MV-4-11 (cell line): ENCODE data around the gene TBCC.

Source experiments
- DNase-seq: peaks from one replicate; lab custom pipeline; 2025; lab: John Stamatoyannopoulos, UW

Gene TBCC, protein sequence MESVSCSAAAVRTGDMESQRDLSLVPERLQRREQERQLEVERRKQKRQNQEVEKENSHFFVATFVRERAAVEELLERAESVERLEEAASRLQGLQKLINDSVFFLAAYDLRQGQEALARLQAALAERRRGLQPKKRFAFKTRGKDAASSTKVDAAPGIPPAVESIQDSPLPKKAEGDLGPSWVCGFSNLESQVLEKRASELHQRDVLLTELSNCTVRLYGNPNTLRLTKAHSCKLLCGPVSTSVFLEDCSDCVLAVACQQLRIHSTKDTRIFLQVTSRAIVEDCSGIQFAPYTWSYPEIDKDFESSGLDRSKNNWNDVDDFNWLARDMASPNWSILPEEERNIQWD

DNA sequence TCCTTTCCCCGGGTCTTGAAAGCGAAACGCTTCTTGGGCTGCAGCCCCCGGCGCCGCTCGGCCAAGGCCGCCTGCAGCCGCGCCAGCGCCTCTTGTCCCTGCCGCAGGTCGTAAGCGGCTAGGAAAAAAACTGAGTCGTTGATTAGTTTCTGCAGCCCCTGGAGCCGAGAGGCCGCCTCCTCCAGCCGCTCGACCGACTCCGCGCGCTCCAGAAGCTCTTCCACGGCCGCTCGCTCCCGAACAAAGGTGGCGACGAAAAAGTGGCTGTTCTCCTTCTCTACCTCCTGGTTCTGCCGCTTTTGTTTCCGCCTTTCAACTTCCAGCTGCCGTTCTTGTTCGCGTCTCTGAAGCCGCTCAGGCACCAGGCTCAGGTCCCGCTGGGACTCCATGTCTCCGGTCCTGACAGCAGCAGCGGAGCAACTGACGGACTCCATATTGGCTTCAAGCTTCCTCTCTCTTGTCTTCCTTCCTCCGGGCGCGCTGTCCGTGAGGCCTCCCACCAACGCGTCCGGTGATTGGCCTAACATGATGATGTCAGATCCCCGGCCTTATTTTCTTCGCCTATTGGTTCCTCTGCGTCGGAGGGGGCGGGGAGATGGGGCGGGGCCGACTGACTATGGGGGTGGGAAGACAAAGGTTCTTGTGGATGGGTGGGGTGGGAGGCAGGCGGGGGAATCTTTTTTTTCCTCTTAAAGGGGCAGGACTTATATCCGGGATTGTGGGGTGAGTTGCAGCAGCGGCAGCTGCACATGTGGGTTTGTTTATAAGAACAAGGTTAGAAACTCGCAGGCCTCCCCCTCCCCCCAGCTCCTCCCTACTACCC lies at the start of gene TBCC:
Gene TBCC (minus strand): TSS at position 464 of the 823 bp plus-strand sequence. CDS start 30 bp downstream, at position 434.
- peak; percentile 97 for DNase-seq

DNA sequence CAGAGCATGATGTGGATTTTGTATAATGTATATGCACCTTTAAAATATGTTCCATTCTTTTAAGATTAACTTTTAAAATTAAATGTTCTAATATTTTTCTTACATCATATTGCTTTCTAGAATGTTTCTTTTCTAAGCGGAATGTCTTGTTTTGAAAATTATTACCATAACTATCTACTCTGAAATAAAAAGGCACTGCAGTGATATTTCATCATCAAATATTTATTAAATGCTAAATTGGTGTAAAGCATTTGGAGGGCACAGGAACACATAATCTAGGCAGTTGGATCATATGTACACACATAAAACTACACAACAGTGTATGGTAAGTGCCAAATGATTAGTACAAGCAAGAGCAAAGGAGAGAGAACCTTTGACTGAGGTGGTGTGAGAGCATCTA lies 49.7 kb upstream of the TBCC start:
- DNase-seq, result no peak

DNA sequence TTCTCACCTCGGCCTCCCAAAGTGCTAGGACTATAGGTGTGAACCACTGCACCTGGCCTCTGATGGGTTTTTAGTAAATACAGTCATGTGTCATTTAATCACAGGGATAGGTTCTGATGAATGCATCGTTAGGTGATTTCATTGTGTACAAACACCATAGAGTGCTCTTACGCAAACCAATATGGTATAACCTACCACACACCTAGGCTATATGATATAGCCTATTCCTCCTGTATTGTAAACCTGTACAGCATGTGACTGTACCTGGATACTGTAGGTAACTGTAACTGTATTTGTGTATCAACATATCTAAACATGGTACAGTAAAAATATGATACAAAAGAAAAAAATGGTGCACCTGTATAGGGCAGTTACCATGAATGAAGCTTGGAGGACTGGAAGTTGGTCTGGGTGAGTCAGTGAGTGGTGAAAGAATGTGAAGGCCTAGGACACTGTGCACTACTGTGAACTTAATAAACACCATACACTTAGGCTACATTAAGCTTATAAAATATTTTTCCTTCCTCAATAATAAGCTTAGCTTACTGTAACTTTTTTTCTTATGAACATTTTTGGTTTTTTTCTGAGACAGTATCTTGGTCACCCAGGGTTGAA lies 45.9 kb upstream of the TBCC start:
- DNase-seq, result no peak

DNA sequence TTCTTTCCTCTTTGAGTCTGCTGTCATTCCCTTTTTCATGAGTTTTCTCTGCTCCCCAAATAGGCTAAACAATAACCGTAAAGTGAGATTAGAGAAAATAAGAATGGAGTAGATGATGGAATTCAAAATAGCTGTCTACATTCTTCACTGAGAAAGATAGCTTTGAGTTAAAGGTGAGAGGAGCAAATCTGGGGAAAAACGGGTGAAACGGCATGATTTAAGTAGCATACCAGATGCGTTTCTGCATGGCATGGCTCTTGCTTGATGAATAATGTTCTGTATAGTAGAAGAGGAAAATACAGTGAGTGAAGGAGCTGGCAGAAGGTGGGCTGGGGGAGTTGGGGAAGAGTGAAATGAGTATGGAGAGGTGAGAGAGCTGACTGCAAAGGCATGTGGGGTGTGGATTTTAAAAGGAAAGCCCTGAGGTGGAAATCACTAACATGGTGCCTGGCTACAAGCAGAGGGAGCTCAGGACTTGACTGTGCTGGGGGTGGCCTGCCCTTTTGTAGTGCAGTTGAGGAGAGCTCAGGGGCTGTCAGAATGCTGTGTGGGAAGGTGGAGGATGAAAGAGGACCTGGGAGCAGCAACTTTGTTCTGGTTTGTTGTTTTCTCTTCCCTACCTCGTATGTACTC lies 44.8 kb upstream of the TBCC start:
- no peak for DNase-seq

DNA sequence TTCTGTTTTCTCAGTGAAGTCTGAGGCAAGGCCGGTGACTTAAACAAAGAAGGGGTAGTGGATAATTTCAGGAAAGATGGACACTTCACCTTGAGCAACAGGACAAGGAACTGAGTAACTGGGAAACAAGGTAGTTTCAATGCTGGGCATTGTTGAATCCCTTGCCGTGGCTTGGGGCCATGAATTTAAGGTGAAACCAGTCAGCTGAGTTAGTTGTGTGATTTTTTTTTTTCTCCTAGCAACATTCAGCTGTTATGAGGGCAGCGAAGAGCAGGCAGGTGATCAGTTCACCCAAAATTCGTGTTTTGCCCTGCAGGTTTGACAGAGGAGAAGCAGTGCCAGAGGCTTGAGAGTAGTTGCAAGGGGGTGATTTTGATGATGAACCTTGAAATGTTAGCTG lies 42.8 kb upstream of the TBCC start:
- no peak for DNase-seq

DNA sequence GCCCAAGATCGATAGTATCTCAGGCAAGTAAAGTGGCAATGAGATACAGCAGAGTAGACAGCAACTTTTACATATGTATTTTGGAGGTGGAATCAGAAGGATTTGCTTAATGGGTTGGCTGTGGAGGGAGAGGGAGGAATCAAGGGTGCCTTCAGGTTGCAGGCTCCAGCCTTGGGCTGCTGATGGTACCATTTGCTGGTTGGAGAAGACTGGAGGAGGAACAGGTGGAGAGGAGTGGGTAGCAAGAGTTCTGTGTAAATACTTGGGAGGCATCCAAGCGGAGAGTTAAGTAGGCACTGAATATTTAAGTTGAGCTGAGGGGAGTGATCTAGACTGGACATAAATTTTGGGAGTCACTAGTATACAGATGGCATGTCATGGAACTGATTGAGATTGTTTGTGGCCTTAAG lies 41.2 kb upstream of the TBCC start:
- no peak for DNase-seq

DNA sequence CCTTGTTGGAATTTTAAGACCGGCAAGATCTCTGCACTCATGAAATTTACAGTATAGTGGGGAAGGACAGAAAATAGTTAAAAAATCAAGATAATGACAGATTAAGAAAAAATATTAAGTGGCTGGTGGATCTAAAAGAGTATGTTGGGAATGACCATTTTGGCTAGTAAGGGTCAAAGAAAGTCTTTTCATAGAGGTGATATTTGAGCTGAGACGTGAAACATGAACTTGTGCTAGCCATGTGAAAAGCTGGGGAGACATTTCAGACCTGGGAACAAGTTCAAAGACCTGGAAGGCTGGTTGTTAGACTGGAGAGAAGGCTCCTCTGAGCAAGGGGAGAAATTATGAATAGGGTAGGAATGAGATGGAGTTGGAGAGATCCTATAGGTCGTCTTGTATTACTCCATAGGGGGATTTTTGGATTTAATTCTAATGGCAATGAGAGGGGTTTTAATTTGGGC lies 40.7 kb upstream of the TBCC start:
- DNase-seq, result no peak

DNA sequence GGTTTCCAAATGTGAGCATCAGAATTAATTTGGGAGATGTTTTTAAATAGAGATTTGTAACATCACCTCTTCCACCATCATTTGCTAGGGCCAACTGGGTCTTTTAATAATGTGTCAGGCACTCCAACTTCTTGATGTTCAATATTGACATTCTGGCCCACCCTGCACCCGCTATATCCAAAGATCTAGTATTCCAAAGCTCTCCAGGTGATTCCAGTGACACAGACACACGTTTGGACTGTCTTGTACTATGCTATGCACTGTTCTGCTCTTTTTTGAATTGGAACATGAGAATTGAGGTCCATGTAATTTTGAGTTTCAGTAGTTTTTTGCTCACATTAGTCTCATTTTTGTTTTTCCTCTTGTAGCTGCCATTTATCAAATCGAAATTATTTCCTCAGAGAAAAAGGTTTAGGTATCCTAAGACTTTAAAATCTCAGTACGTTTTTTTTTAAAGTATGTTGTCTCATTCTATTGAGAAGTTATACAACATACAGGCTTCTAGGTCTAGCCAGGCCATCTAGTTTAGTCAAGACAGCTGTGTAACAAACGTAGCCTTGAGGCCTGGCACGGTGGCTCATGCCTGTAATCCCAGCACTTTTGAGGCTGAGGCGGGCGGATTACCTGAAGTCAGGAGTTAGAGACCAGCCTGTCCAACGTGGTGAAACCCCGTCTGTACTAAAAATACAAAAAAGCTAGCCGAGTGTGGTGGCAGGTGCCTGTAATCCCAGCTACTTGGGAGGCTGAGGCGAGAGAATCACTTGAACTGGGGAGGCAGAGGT lies 39.0 kb upstream of the TBCC start:
- DNase-seq, result no peak

DNA sequence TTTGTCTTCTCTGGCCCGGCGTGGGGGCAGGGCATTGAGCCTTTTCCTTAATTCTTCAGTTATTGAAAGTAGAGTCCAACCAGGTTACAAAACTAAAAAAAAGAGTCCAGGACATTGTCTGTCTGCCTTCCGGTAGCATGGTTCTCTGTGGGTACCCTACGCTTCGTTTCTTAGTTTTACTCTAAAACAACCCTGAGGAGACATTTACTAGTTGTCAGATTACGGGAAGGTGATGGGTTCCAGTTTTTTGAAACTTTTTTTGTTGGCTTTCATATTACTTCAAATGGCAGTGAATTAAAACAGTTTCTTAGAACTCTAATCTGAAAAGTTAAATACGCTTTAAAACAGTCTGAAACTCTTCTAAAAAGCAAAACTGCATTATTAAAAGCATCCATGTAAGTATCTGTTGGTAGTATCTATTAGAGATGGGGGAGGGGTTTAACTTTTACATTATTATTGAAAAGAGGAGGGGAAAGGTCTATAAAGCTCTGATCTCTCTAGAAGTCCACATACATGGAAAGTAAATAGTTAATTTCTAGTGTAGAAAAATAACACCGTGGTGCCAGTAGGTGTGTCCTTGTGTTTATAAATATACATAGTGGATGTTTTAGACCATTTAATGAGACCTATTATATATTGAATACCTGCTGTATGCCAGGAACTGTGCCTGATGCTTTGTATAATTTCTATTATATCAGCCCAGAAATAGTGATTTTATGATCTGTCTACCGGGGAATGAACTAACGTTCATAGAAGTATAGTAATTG lies 38.2 kb upstream of the TBCC start:
- peak; percentile 20 for DNase-seq

DNA sequence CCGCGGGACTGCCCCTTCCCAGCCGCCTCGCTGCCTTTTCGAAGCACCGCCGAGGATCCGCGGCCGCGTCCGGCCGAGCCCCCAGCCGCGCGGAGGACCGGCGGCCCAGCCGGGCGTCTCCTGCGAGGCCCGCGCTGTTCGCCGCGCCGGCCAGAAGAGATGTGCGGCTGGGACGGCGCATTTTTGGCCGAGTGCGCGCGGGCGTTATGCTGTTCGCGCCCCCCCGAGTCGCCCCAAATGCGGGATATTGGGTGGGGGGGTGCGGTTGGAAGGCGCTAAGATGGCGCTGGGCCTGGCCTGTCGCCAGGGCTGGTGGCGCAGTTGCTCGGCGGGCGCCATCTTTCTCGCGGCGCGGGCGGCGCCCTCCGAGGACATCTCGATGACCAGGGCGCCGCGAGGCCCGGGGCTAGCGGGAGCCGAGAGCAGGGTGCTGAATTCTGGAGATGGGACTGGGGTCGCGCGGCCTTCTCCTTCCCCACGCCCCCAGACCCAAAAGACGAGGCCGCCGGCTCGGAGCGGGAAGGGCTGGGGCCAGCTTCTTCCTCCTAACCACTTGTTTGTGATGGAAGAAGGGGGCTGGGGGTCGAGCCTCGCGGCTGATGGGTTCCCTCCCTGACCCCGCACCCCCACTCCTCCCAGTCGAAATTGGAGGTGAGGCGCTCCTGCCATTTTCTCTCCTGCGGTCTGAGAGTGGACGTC lies 37.4 kb upstream of the TBCC start:
- peak; percentile 14 for DNase-seq

DNA sequence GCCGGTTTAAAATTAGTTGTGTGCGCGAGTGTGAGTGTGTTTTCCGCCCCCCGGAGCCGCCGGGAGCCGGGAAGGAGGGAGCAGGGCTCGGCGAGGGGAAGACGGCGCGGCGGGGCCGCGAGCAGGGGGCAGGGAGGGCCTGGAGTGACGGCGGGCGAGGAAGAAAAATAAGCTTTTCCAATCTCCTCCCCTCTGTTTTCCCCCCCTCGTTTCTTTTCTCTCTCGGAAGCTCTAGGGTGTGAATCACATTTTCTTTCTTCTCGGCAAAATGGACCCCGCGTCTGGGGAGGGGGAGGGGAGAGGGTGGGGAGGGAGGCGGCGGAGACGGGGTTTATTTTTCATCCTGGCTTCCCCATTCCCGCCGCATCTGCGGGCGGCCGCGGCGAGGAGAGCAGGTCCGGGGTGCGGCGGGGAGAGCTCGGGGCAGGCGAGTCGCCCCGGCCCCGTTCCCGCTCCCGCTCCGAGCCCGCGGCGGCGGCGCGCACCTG lies 36.8 kb upstream of the TBCC start:
- DNase-seq, result peak; percentile 69

DNA sequence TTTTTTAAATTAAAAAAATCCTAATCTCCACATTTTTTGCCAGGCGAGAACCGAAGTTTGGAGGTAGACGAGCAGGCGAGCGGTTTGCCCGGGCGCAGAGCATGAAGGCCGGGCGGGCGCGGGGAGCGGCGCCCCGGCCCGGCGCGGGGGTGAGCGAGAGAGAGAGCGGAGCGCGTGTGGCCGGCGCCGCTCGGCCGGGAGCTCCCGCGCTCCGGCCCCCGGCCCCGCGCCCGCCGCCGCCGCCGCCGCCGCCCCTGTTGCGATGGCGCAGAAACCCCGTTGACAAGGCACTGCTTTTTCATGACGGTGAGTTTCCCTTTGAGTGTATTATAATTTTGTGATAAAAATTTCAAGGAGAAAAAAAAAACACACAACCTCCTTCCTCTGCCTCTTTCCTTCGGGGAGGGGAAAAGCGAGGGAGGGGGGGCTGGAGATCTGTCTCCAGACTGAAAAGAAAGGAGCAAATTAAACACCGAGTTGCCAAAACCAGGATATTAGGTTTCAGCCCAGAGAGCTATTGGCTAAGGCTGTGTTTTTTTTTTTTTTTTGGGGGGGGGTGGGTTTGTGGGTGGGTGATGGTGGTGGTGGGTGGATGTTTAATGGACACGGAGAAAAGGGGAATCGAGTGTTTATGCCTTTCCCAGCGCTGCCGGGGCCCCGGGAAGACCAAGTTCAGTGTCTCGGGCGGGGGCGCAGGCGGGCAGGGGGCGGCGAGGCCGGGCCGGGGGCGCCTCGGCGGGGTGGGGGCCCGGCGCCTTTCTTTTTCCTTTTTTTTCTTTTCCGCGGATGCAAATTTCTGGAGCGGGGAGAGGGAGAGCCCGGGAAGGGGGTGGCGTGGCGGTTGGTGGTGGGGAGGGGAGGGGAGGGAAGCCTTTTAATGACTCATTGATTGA lies 36.1 kb upstream of the TBCC start, which contains the start of gene BICRAL:
Gene BICRAL (plus strand): TSS at position 257 of the 893 bp plus-strand sequence. CDS start 39,971 bp downstream, outside the sequence.
- DNase-seq, result peak; percentile 83

DNA sequence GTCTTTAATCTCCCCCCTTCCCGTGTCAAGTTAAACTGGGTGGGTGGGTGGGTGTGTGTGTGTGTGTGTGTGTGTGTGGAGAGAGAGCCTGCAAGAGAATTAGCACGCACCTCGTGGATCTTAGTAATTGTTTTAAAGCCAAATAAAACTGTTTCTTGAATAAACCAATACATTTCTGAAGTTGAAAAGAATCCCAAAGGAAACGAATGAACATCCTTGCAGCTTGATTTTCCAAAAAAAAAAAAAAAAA lies 35.6 kb upstream of the TBCC start:
- DNase-seq, result peak; percentile 30

DNA sequence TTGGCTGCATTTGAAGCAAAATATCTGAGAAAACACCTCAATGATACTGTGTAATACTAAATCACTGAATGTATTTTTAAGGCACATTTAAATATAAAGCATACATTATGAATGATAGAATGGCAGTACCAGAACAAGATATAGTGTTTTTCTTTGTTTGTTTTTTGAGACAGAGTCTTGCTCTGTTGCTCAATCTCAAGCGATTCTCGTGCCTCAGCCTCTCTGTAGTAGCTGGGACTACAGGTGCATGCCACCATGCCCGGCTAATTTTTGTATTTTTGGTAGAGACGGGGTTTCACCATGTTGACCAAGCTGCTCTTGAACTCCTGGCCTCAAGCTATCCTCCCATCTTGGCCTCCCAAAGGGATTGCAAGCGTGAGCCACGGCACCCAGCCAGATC lies 33.6 kb upstream of the TBCC start:
- DNase-seq, result no peak

DNA sequence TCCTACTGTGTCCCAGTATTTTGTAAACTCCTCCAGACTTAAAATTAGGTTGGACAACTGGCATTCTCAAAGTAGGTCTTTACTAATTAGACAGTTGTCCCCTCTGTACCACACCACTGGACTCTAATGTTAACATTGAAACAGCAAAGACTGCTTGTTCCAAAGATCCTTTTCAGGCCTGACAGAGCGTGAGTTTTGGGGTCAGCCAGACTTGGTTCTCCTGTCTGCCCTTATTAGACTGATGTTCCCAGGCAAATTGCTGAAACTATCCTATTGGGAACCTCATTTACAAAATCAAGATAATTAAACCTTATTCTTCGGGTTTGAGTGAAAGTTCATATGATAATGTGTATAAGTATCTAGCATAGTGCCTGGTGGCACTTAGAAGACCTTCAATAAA lies 32.2 kb upstream of the TBCC start:
- no peak for DNase-seq

DNA sequence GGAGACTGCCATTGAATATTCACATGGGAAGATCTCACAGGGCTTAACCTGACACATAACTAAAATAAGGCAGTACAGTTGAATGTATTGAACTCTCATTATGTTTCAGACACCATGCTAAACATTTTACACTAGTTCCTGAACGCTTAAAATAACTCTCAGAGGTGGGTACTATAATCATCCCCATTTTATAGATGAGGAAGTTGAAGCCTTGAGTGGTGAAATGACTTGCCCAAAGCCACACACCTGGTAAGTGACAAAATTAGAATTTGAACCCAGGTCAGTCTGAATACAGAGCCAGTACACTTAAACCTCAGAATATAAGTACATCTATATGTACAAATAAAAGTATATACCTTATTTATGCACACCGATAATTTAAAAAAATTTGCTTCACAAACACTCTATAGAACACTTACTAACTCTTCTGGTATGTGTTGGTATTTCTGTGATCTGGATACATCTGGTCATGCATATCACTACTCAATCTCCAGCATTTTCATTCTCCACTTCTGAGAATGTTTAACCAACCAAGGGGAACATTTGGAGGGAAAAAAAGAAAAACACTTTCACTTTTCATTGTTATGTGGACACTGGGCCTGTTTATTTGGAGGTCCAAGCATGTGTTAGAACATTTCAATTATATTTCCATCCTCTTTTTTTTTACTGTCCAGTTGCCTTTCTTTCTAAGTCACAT lies 31.4 kb upstream of the TBCC start:
- no peak for DNase-seq

DNA sequence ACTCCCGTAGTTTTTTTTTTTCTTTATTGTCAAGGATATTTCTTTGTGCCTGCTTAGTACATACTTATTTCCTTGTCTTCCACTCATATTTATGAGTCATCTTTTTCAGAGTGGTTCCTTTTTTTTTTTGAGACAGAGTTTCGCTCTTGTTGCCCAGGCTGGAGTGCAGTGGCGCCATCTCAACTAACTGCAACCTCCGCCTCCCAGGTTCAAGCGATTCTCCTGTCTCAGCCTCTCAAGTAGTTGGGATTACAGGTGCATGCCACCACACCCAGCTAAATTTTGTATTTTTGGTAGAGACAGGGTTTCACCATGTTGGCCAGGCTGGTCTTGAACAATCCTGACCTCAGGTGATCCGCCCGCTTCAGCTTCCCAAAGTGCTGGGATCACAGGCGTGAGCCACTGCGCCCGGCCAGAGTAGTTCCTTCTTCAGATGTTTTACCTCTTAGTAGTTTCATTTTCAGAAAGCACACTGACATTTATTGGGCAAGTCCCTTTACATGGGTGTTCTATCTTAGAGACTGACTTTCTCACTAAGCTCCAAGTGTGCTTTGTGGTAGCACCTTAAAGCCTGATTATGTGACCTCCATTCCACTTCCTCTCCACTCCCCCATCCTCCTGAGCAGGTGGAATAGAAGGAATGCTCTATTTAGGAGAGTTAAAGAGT lies 29.1 kb upstream of the TBCC start:
- DNase-seq, result peak; percentile 89

DNA sequence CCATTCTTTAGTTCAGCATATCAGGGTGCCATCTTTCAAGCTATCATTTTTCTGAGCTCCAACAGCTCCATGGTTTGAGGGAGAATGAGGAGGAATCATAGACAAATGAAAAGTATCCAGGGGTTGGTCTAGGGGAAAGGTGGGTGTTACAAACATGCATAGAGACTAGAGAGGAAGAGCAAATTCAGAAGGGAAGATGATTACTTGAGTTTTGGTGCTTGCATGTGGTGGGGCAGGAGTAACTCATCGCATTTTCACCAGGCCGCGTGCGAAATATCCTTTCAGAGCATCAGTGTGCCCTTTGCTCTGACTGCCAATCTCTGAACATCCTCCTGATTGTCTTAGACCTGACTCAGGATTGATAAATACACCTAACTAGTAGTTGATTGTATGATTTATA lies 28.3 kb upstream of the TBCC start:
- DNase-seq, result no peak
